ENCODE measurements around the gene FRMD6.
A peak's percentile ranks its signal among the peaks of the same experiment; 100 is the strongest.

DNA sequence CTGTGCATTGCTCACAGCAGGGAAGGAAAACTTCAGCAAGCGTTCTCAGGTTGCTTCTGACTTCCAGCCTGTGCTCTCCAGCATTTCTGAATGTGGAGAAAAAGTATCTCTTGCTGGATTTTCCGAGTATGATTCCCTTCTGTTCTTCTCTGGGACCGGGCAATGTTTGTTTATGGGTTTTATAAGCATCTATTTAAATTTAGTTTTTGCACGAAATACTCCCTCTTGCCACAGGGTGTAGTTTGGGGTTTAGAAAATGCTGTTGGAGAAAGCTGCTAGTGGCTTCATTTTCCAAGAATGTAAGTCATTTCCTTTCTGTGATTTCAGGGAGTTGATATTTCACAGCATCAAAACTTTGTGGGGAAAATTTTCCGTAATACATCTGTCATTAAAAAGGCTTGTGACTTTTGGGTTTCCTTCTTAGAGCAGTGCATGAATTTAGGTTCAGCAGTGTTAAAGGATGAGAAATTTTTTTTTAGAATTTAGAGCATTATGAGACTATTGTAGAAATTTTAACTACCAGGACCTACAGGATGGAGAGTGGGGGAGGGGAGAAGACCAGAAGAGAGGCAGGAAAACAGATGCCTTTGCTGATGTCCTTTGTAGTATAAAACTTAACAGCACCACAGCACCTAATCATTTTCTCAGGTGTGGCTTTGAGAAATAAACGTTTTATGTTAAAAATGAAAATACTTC lies 1.5 kb downstream of the FRMD6 start:
- TF ChIP-seq, protein P1, sequence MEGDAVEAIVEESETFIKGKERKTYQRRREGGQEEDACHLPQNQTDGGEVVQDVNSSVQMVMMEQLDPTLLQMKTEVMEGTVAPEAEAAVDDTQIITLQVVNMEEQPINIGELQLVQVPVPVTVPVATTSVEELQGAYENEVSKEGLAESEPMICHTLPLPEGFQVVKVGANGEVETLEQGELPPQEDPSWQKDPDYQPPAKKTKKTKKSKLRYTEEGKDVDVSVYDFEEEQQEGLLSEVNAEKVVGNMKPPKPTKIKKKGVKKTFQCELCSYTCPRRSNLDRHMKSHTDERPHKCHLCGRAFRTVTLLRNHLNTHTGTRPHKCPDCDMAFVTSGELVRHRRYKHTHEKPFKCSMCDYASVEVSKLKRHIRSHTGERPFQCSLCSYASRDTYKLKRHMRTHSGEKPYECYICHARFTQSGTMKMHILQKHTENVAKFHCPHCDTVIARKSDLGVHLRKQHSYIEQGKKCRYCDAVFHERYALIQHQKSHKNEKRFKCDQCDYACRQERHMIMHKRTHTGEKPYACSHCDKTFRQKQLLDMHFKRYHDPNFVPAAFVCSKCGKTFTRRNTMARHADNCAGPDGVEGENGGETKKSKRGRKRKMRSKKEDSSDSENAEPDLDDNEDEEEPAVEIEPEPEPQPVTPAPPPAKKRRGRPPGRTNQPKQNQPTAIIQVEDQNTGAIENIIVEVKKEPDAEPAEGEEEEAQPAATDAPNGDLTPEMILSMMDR (IDR thresholded peaks at IDR 0.05), result peak in 4 of 6 experiments; percentile 11 to 43 (median 30)
- no peak for TF ChIP-seq POLR2A (IDR thresholded peaks at IDR 0.05)

Measured in thyroid gland (tissue), 4 donors.